ENCODE data around the gene NPLOC4. TPM values are rescaled to one million over a fixed set of nuclear protein-coding genes. Genes with fewer than 3 reads are reported as not detected.

The NPLOC4 gene
- total and polyA plus RNA-seq, 4 donors, result 30.1 to 98.0 (median 51.3) TPM

DNA sequence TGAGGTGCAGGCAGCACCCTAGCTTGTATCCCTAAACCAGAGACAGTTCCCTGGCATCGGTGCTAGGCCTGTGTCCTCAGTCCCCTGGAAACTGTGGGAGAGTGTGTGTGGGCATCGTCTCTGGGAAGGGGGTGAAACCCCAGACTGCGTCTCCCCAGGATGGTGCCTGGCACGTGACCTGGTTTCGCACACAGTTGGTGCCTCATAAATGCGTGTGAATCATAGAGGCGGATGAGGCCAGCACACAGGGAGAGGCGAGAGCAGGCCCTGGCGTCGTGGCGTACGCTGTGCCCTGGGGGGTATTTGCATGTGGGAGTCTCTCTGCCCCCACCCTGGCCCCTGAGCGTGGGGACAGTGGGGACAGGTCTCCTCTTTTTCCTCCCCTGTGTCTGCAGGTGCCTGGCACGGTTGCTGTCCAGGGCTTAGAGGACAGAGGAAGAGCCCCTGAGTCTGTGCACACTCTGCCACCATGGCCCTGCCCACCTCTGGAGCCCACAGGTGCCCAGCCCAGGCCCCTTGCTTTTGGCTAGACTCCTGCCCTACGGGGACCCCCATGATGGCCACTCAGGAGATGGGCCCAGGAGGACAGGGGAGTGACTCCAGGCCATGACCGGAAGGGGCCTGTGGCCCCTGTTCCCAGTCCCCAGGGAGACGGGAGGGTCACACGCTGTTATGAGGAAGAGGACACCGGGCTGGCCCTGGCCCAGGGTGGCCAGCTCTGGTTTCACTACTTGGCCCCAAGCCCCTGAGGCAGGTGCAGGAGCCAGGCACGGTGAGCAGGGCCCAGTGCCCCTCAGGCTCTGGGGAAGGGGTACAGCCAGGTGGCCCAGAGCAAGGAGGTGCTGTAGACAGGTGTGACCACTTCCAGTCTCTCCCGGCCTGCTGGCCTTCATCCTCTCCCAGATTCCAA is 110.0 kb downstream of the NPLOC4 start:
- no peak for TF ChIP-seq CTCF (IDR thresholded peaks at IDR 0.05; ENCODE audit: control extremely low read depth, extremely low read depth)
- WGBS, 2 donors, result 84 to 91% methylated on average over 21 of the region's 21 CpGs
- Histone ChIP-seq H3K4me1 (ENCODE audit: control insufficient read depth in 5 of 5, insufficient read depth in 5 of 5, low read length in 5 of 5) (peaks cover 0 to 15% (median 0%) of the 10 kb centered on the region in 5 donors), H3K27me3 (ENCODE audit: control insufficient read depth in 3 of 3, insufficient read depth in 3 of 3, low read length in 2 of 3) (peaks cover 0 to 18% (median 8%) of the 10 kb centered on the region in 3 donors), H3K9ac (ENCODE audit: insufficient read depth in 1 of 2, low read length in 2 of 2) (no peak overlapping the region), H3K36me3 (ENCODE audit: control insufficient read depth in 4 of 4, insufficient read depth in 4 of 4, low read length in 4 of 4) (no peaks in the 10 kb centered on the region), H3K27ac (ENCODE audit: low read depth in 1 of 2, low read length in 1 of 2) (no peak overlapping the region), H3K4me3 (no peak overlapping the region), H3K9me3 (ENCODE audit: control insufficient read depth in 4 of 4, insufficient read depth in 3 of 4, low read length in 3 of 4) (peaks cover 0 to 2% (median 0%) of the 10 kb centered on the region in 4 donors)
- ATAC-seq (ENCODE audit: insufficient read depth, low FRiP score) (no peak), DNase-seq (no peak)

GRCh38 chr17:81524865-81525159 is 112.1 kb downstream of the NPLOC4 start:
- Histone ChIP-seq H3K9me3 (ENCODE audit: control insufficient read depth in 4 of 4, insufficient read depth in 3 of 4, low read length in 3 of 4) (peaks cover 0 to 2% (median 0%) of the 10 kb centered on the region in 4 donors), H3K9ac (ENCODE audit: insufficient read depth in 1 of 2, low read length in 2 of 2) (no peak overlapping the region), H3K27me3 (ENCODE audit: control insufficient read depth in 3 of 3, insufficient read depth in 3 of 3, low read length in 2 of 3) (peaks cover 0 to 23% (median 18%) of the 10 kb centered on the region in 3 donors), H3K4me3 (no peak overlapping the region), H3K36me3 (ENCODE audit: control insufficient read depth in 4 of 4, insufficient read depth in 4 of 4, low read length in 4 of 4) (no peaks in the 10 kb centered on the region), H3K4me1 (ENCODE audit: control insufficient read depth in 5 of 5, insufficient read depth in 5 of 5, low read length in 5 of 5) (peaks cover 0 to 18% (median 0%) of the 10 kb centered on the region in 5 donors), H3K27ac (ENCODE audit: low read depth in 1 of 2, low read length in 1 of 2) (no peak overlapping the region)
- ATAC-seq (ENCODE audit: insufficient read depth, low FRiP score) (no peak), DNase-seq (no peak)
- WGBS, 2 donors, result 75 to 89% methylated on average over 8 of the region's 8 CpGs
- TF ChIP-seq CTCF (IDR thresholded peaks at IDR 0.05; ENCODE audit: control extremely low read depth, extremely low read depth), result no peak

GRCh38 chr17:81524039-81524864 is 112.7 kb downstream of the NPLOC4 start:
- no peak overlapping the region for H3K27ac ChIP-seq (ENCODE audit: low read depth in 1 of 2, low read length in 1 of 2)
- H3K9me3 ChIP-seq (ENCODE audit: control insufficient read depth in 4 of 4, insufficient read depth in 3 of 4, low read length in 3 of 4), result peaks cover 0 to 2% (median 0%) of the 10 kb centered on the region in 4 donors
- ATAC-seq (ENCODE audit: insufficient read depth, low FRiP score) (no peak), DNase-seq (no peak)
- no peak for TF ChIP-seq CTCF (IDR thresholded peaks at IDR 0.05; ENCODE audit: control extremely low read depth, extremely low read depth)
- 78 to 83% methylated on average over 18 of the region's 18 CpGs for WGBS, 2 donors
- H3K36me3 ChIP-seq (ENCODE audit: control insufficient read depth in 4 of 4, insufficient read depth in 4 of 4, low read length in 4 of 4), result no peaks in the 10 kb centered on the region
- H3K9ac ChIP-seq (ENCODE audit: insufficient read depth in 1 of 2, low read length in 2 of 2), result no peak overlapping the region
- H3K27me3 ChIP-seq (ENCODE audit: control insufficient read depth in 3 of 3, insufficient read depth in 3 of 3, low read length in 2 of 3), result peaks cover 0 to 23% (median 21%) of the 10 kb centered on the region in 3 donors
- peaks cover 0 to 24% (median 3%) of the 10 kb centered on the region in 5 donors for H3K4me1 ChIP-seq (ENCODE audit: control insufficient read depth in 5 of 5, insufficient read depth in 5 of 5, low read length in 5 of 5)
- no peak overlapping the region for H3K4me3 ChIP-seq

Data from lung (tissue), 12 donors.